CD4-positive, alpha-beta memory T cell (primary cell): Measurements from ENCODE around the gene CALM1. TPM values are rescaled to one million over a fixed set of nuclear protein-coding genes. Genes with fewer than 3 reads are reported as not detected.

Experiments used
- CTCF ChIA-PET: fragments of 350-600 bp; sonication (Branson Sonifier 250); formaldehyde crosslinking; loops from one replicate; lab custom pipeline; 2021; ENCODE audit warnings: inconsistent platforms; ENCODE audit not compliant: partially characterized antibody; lab: Charles Lee
- POLR2A ChIA-PET: fragments of 350-600 bp; sonication (Branson Sonifier 250); formaldehyde crosslinking; loops from one replicate; lab custom pipeline; 2021; ENCODE audit not compliant: partially characterized antibody; lab: Charles Lee
- DNase-seq, 5 donors: peaks; one replicate each; pipeline versions ENCODE4 v3.0.0 to v3.0.0-alpha.2; 2020 to 2022; ENCODE audit warnings: mixed read lengths in 1 of 5
- H3K27ac ChIP-seq: one replicate; pipeline ENCODE4 v1.7.0; 2013; ENCODE audit warnings: low read depth, low read length
- H3K27me3 ChIP-seq: 2 replicates; pipeline ENCODE4 v1.7.0; 2013; ENCODE audit warnings: mild to moderate bottlenecking, low read length, moderate library complexity; ENCODE audit not compliant: insufficient read depth
- H3K36me3 ChIP-seq: 2 replicates; pipeline ENCODE4 v1.7.0; 2013; ENCODE audit warnings: mild to moderate bottlenecking, low read length, moderate library complexity; ENCODE audit not compliant: insufficient read depth
- H3K4me1 ChIP-seq: 2 replicates; pipeline ENCODE4 v1.7.0; 2013; ENCODE audit warnings: mild to moderate bottlenecking, low read length, moderate library complexity; ENCODE audit not compliant: insufficient read depth
- H3K4me3 ChIP-seq, 2 donors: one replicate each; pipeline ENCODE4 v1.7.0; 2013; ENCODE audit warnings: low read length in 2 of 2, mild to moderate bottlenecking in 1 of 2
- H3K9me3 ChIP-seq, 2 donors: one replicate each; pipeline ENCODE4 v1.7.0; 2013; ENCODE audit warnings: low read length in 2 of 2, control low read depth in 1 of 2; ENCODE audit not compliant: control insufficient read depth in 1 of 2
- H3K27ac Mint-ChIP-seq, 7 donors: one replicate each; pipeline ENCODE4 v1.8.0; 2020 to 2021; ENCODE audit warnings: mixed read lengths in 7 of 7, mild to moderate bottlenecking in 6 of 7, inconsistent platforms in 3 of 7, moderate library complexity in 3 of 7
- H3K27me3 Mint-ChIP-seq, 2 donors: one replicate each; pipeline ENCODE4 v1.8.0; 2020 to 2021; ENCODE audit warnings: mixed read lengths in 2 of 2
- H3K36me3 Mint-ChIP-seq, 2 donors: one replicate each; pipeline ENCODE4 v1.8.0; 2020 to 2021; ENCODE audit warnings: mixed read lengths in 2 of 2, inconsistent platforms in 1 of 2, mild to moderate bottlenecking in 1 of 2
- H3K4me1 Mint-ChIP-seq, 4 donors: one replicate each; pipeline ENCODE4 v1.8.0; 2020 to 2021; ENCODE audit warnings: mixed read lengths in 4 of 4, mild to moderate bottlenecking in 1 of 4
- H3K4me3 Mint-ChIP-seq, 8 donors: one replicate each; pipeline ENCODE4 v1.8.0; 2020 to 2021; ENCODE audit warnings: mixed read lengths in 8 of 8, mild to moderate bottlenecking in 7 of 8, moderate library complexity in 6 of 8, inconsistent platforms in 3 of 8
- H3K9me3 Mint-ChIP-seq, 8 donors: one replicate each; pipeline ENCODE4 v1.8.0; 2020 to 2021; ENCODE audit warnings: mixed read lengths in 8 of 8, mild to moderate bottlenecking in 5 of 8, inconsistent platforms in 3 of 8, moderate library complexity in 1 of 8
- intact Hi-C: fragments of 100-400 bp; cut with micrococcal nuclease; formaldehyde crosslinking; loops from one replicate; pipeline ENCODE4 v1.15.1; 2023
- polyA plus RNA-seq, 2 donors: library from polyadenylated mRNA; unstranded; fragments of 300-500 nt; fragmentation: Illumina TruSeq; gene quantifications; one replicate each; pipeline ENCODE4 v1.2.3, GENCODE V29; 2021
- total RNA-seq, 2 experiments: library from RNA; stranded (reverse); gene quantifications; one replicate each; pipeline ENCODE4 v1.2.3, GENCODE V29; 2021

The CALM1 gene
- total and polyA plus RNA-seq, 4 experiments from 2014 or later: 693 to 3,289 (median 1,711) TPM

DNA sequence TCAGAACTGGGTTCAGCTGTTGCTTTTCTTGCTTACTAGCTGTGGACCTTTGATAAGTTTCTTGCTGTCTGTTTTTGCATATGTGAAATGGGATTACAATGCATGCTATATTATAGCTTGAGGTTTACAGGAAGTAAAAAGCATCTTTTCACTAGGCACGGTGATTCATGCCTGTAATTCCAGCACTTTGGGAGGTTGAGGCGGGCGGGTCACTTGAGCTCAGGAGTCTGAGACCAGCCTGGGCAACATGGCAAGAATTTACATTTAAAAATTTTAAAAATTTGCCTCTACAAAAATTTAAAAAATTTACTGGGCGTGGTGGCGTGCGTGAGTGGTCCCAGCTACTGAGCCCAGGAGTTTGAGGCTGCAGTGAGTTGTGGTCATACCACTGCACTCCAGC is 42.0 kb downstream of the CALM1 start:
- no peak overlapping the region for H3K27ac ChIP-seq
- ChIA-PET POLR2A (no interaction called here), CTCF (no interaction called here)
- no peaks in the 10 kb centered on the region for H3K36me3 ChIP-seq
- H3K27me3 ChIP-seq: no peaks in the 10 kb centered on the region
- intact Hi-C loops: no loop called here
- no peak overlapping the region for H3K4me3 ChIP-seq
- Mint-ChIP-seq H3K4me3 (no peak overlapping the region), H3K27ac (no peak overlapping the region), H3K27me3 (peaks cover 2 to 13% of the 10 kb centered on the region in 2 donors), H3K4me1 (peaks cover 0 to 5% (median 0%) of the 10 kb centered on the region in 4 donors), H3K36me3 (no peaks in the 10 kb centered on the region), H3K9me3 (no peaks in the 10 kb centered on the region)
- no peak for DNase-seq
- H3K4me1 ChIP-seq: no peaks in the 10 kb centered on the region
- no peaks in the 10 kb centered on the region for H3K9me3 ChIP-seq

DNA sequence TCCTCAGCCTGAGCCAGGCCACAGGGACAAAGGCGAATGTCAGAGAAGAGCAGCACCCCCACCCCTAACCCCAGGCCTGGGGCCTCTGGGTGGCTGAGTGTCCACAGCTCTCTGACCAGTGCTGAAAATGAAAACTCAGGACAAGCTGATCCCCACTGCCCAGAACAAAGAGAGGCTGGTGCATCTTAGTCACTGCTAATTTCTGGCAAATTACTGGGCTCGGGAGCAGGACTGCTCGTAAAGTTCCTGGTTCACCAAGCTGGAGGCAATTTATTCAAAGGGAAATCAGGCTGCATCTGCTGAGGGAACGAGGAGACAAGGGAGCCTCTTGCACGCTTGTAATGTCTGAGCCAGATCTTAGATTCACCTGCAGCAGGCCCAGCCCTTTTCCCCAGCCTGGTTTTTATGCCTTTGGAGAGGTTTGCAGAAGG is 43.2 kb downstream of the CALM1 start:
- intact Hi-C loops: no loop called here
- Histone ChIP-seq H3K36me3 (no peaks in the 10 kb centered on the region), H3K4me1 (no peaks in the 10 kb centered on the region), H3K27me3 (no peaks in the 10 kb centered on the region), H3K27ac (no peak overlapping the region), H3K9me3 (no peaks in the 10 kb centered on the region), H3K4me3 (no peak overlapping the region)
- Mint-ChIP-seq H3K9me3 (no peaks in the 10 kb centered on the region), H3K4me3 (peak overlapping the region in 1 of 8 donors; percentile 15), H3K36me3 (no peaks in the 10 kb centered on the region), H3K27ac (peak overlapping the region in 1 of 7 donors; percentile 46), H3K4me1 (peaks cover 0 to 5% (median 0%) of the 10 kb centered on the region in 4 donors), H3K27me3 (peaks cover 0 to 13% of the 10 kb centered on the region in 2 donors)
- ChIA-PET POLR2A (no interaction called here), CTCF (no interaction called here)
- no peak for DNase-seq

DNA sequence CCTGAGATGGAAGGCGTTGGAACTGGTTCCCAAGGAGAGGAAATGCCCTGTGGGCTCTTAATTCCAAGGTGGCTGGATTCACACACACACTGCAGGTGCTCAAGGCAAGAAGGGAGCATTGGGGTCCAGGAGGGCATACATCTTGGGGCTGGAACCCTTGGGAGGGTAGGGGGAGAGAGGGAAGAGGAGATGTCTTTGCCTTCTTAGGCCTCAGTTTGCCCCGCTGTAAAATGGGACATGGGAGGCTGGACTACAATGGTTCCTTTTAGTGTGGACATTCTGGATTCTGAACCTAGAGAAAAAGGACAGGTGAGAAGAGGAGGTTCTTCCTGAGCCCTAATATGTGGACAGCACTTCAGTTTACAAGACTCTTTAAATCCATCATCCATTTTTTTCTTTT is 43.8 kb downstream of the CALM1 start:
- Mint-ChIP-seq H3K27me3 (peaks cover 0 to 13% of the 10 kb centered on the region in 2 donors), H3K27ac (no peak overlapping the region), H3K9me3 (no peaks in the 10 kb centered on the region), H3K36me3 (no peaks in the 10 kb centered on the region), H3K4me3 (peak overlapping the region in 1 of 8 donors; percentile 15), H3K4me1 (peaks cover 0 to 5% (median 0%) of the 10 kb centered on the region in 4 donors)
- intact Hi-C loops: no loop called here
- no peak for DNase-seq
- H3K36me3 ChIP-seq: no peaks in the 10 kb centered on the region
- H3K4me3 ChIP-seq: no peak overlapping the region
- no peaks in the 10 kb centered on the region for H3K27me3 ChIP-seq
- H3K9me3 ChIP-seq: no peaks in the 10 kb centered on the region
- H3K4me1 ChIP-seq: no peaks in the 10 kb centered on the region
- ChIA-PET CTCF (no interaction called here), POLR2A (no interaction called here)
- no peak overlapping the region for H3K27ac ChIP-seq

DNA sequence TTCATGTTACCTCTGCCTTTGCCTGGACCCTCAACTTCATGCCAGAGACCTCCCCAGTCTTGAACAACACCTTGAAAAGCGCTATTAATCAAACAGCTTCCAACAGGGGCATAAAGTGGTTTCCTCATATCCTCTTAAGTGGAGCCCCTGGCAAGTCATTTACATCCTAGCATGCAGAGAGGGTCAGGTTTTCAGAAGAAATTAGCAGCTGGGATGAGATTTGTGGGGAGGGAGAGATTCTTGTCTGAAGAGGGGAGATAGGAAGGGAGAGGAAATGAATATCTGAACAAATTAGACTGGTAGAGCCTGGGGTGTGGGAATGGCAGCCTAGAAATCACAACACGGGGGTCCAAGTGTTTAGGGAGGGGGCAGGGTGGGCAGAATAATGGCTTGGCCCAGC is 45.6 kb downstream of the CALM1 start:
- H3K4me3 Mint-ChIP-seq: no peak overlapping the region
- CTCF ChIA-PET: no interaction called here

DNA sequence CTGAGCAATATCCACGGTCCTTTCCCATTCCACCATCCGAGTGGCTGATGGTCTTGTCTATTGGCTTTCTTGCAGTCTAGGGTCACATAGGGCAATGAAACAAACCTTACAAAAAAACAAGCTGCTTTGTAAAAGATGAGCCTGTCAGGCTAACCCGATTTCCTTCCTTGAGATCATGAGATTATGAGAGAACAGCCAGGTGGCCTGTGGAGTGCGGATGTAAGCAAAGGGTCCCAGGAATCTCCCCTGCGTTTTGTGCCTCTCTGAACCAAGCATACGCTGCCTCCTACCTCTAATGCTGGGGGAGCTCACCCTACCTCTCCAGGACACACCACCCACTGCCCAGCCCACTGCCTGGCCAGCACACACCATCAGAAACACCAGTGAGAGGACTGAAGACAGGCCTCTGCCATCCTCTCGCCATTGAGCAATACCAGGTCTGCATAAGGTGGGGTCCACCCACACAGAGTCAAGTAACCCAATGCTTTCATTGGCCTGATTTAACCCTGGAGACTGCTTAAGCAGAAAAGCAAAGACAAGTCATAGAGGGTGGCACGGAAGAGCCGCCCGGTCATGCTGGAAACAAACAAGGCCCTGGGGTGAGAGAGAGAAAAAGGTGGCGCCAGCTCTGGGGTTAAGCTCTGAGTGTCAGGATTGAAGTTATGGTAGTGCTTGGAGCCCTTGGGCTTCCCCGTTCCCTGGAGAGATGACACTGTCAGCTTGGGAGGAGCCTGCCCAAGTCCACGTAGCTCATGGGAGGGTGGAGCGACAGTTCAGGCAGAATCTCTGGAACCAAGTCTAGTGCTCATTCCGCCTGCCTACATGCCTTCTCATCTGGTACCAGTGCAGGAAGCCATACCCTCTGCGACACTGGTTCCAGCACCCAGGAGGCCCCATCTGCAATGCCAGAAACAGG is 46.6 kb downstream of the CALM1 start:
- intact Hi-C loops: no loop called here
- H3K9me3 Mint-ChIP-seq: peaks cover 0 to 5% (median 0%) of the 10 kb centered on the region in 8 donors
- ChIA-PET CTCF (no interaction called here), POLR2A (no interaction called here)
- H3K36me3 ChIP-seq: no peaks in the 10 kb centered on the region
- H3K4me3 ChIP-seq: no peak overlapping the region
- no peaks in the 10 kb centered on the region for H3K4me1 ChIP-seq
- H3K27me3 Mint-ChIP-seq: peaks cover 3 to 20% of the 10 kb centered on the region in 2 donors
- H3K9me3 ChIP-seq: no peaks in the 10 kb centered on the region
- peak overlapping the region in 1 of 7 donors; percentile 51 for H3K27ac Mint-ChIP-seq
- H3K27ac ChIP-seq: no peak overlapping the region
- no peaks in the 10 kb centered on the region for H3K36me3 Mint-ChIP-seq
- H3K4me3 Mint-ChIP-seq: peak overlapping the region in 1 of 8 donors; percentile 7
- no peak for DNase-seq
- H3K27me3 ChIP-seq: no peaks in the 10 kb centered on the region
- peaks cover 0 to 5% (median 0%) of the 10 kb centered on the region in 4 donors for H3K4me1 Mint-ChIP-seq

More for the DNA sequence above, 45.6 kb downstream of the CALM1 start:
- Histone ChIP-seq H3K27me3 (no peaks in the 10 kb centered on the region), H3K4me1 (no peaks in the 10 kb centered on the region), H3K36me3 (no peaks in the 10 kb centered on the region), H3K4me3 (no peak overlapping the region), H3K27ac (no peak overlapping the region), H3K9me3 (no peaks in the 10 kb centered on the region)
- Mint-ChIP-seq H3K36me3 (no peaks in the 10 kb centered on the region), H3K27me3 (peaks cover 1 to 17% of the 10 kb centered on the region in 2 donors), H3K27ac (no peak overlapping the region), H3K4me1 (peaks cover 0 to 5% (median 0%) of the 10 kb centered on the region in 4 donors), H3K9me3 (peaks cover 0 to under 1% (median 0%) of the 10 kb centered on the region in 8 donors)
- DNase-seq: no peak
- intact Hi-C loops: no loop called here
- POLR2A ChIA-PET: no interaction called here

DNA sequence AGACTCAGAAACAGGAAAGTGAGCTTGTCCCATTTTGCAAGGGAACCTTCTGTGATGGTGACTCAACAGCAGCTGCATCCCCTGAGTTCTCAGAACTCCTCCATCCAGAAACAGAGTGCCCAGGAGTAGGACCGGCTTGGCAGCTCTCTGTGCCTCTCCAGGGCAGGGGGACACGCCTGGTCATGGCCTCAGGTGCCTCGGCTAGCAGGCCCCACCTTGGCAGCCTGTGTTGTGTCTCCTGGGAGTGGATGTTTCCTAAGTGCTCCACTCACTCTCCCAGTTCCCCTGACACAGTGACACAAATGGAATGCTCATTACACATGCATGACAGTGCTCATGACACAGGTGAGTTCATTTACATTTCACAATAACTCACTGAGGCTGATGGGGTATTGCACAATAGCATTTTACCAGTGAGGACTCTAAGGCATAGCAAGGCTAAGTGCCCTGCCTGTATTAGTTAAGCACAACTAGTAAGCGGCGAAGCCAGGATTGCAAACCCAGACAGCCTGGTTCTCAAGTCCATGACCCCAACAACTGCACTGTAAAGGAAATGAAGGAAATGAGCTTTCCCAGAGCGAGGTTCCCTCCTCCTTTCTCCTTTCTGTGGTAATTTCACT is 47.4 kb downstream of the CALM1 start:
- Mint-ChIP-seq H3K9me3 (peaks cover 0 to 5% (median 0%) of the 10 kb centered on the region in 8 donors), H3K4me1 (peaks cover 0 to 5% (median 0%) of the 10 kb centered on the region in 4 donors), H3K36me3 (no peaks in the 10 kb centered on the region), H3K27me3 (peaks cover 3 to 20% of the 10 kb centered on the region in 2 donors), H3K27ac (no peak overlapping the region), H3K4me3 (no peak overlapping the region)
- no peak overlapping the region for H3K4me3 ChIP-seq
- intact Hi-C loops: no loop called here
- POLR2A ChIA-PET: no interaction called here
- no peaks in the 10 kb centered on the region for H3K27me3 ChIP-seq
- no peak overlapping the region for H3K27ac ChIP-seq
- no peaks in the 10 kb centered on the region for H3K4me1 ChIP-seq
- H3K36me3 ChIP-seq: no peaks in the 10 kb centered on the region
- CTCF ChIA-PET: no interaction called here
- H3K9me3 ChIP-seq: no peaks in the 10 kb centered on the region
- no peak for DNase-seq

DNA sequence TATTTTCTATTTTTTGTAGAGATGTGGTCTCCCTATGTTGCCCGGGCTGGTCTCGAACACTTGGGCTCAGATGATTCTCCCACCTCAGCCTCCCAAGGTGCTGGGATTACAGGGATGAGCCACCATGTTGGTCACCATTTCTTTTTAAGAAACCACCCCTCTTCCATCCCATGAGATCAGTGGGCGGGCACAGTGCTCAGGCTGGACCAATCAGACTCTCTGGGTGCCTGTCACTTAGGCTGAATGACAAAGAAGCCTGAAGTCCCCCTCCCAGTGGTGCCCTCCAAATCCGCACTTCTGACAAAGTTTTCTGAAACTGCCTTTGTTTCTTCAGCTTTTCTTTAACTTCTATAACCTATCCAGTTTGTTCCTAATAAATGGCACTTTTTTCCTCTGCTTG is 48.2 kb downstream of the CALM1 start:
- ChIA-PET CTCF (no interaction called here), POLR2A (no interaction called here)
- no peak for DNase-seq
- Histone ChIP-seq H3K27me3 (no peaks in the 10 kb centered on the region), H3K4me1 (no peaks in the 10 kb centered on the region), H3K9me3 (no peaks in the 10 kb centered on the region), H3K27ac (no peak overlapping the region), H3K4me3 (no peak overlapping the region), H3K36me3 (no peaks in the 10 kb centered on the region)
- no peak overlapping the region for H3K4me3 Mint-ChIP-seq
- H3K4me1 Mint-ChIP-seq: peaks cover 0 to 5% (median 0%) of the 10 kb centered on the region in 4 donors
- no peak overlapping the region for H3K27ac Mint-ChIP-seq
- H3K9me3 Mint-ChIP-seq: peaks cover 0 to 5% (median 0%) of the 10 kb centered on the region in 8 donors
- intact Hi-C loops: no loop called here
- H3K36me3 Mint-ChIP-seq: no peaks in the 10 kb centered on the region
- H3K27me3 Mint-ChIP-seq: peaks cover 3 to 20% of the 10 kb centered on the region in 2 donors
